HG02763 (cell line): Measurements from ENCODE around the gene FOXE1.

Source experiments
- ATAC-seq: cut with Tn5 transposase; IDR thresholded peaks from one replicate; pipeline ENCODE4 v1.9.1; 2021; ENCODE audit warnings: mild to moderate bottlenecking, moderate library complexity; ENCODE audit not compliant: unreplicated experiment

FOXE1 gene

GRCh38 chr9:97864396-97864795 lies 11.4 kb downstream of the FOXE1 start:
- ATAC-seq, result no peak

- no peak for ATAC-seq
These were observed 13.3 kb downstream of the FOXE1 start for GRCh38 chr9:97866300-97866699.

DNA sequence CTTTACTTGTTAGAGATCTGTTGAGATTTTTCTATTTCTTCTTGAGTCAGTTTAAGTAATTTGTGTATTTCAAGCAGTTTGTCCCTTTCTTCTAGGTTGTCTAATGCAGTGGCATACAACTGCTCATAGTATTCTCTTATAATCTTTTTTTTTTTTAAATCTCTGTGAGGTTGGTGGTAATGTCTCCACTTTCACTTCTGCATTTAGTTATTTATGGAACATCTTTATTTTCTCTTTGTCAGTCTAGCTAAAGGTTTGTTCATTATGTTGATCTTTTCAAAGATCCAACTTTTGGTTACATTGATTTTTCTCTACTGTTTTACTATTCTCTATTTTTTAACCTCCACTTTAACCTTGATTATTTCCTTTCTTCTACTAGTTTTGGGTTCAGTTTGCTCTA lies 13.8 kb downstream of the FOXE1 start:
- ATAC-seq, result no peak

DNA sequence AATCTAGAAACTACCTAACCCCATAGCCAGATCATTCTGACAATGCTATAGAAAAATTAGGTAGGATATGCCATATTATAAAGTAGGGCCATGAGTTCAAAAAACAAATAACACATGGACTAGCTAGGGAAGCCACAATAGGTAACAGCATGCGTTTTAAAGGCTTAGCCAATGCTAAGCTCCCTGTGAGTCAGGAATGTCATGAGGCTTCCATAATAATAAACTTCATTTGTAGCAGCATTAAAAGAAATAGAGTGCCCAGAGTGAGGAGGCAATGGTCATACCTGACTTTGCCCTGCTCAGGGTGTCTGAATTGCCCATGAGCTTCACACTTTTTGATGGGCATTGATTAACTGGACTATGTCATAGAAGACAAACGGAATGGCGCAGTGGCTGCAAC lies 15.8 kb downstream of the FOXE1 start:
- no peak for ATAC-seq

DNA sequence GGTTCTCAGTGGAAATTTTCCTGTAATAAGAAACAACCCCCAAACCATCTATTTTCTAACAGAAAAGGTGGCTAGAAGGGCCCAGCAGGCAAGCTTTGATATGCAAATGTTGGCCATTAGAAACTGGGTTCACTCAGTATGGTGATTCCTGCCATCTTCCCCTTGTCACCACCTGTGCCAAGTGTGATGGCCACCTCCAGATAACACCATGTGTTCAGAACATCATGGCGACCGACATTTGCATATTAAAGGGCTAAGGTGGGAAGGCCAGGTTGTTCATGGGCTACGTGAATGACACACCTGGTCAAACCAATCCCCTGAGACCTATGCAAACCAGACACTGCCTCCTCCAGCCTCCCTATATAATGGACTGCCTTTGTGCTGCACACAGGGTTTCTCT lies 20.4 kb downstream of the FOXE1 start:
- no peak for ATAC-seq

- ATAC-seq, result no peak
These were observed 20.9 kb downstream of the FOXE1 start for GRCh38 chr9:97873882-97874281.

GRCh38 chr9:97874624-97875023 lies 21.6 kb downstream of the FOXE1 start:
- ATAC-seq, result no peak

DNA sequence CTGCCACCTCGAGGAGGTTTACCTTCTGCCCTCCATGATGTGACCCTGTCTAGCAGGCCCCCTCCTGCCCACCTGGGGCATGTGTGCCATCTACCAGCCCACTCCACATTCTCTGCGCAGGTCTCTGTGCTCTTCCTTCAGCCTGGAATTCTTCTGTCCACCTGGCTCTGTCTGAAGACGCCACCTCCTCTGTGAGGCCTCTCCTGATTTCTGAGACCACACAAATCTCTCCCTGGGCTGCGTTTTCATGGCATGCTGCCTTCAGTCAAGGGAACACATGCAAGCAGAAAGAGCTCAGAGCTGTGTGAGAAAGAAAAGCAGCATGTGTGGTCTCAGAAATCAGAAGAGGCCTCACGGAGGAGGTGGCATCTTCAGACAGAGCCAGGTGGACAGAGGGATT lies 22.1 kb downstream of the FOXE1 start:
- ATAC-seq, result no peak

GRCh38 chr9:97876061-97876460 lies 23.0 kb downstream of the FOXE1 start:
- no peak for ATAC-seq

DNA sequence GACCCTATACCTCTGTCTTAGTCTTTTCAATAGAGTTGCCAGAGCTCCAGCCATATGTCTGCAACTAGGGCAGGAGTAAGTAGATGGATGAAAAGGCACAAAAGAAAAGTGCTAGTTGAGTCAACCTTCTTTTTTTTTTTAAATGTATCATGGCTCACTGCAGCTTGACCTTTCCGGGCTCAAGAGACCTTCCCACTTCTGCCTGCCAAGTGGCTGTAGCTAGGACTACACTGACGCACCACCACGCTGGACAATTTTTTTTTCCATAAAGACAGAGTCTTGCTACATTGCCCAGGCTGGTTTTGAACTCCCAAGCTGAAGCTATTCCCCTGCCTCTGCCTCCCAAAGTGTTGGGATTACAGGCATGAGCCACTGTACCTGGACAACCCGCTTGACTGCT lies 27.3 kb downstream of the FOXE1 start:
- no peak for ATAC-seq

GRCh38 chr9:97889941-97890887 lies 37.2 kb downstream of the FOXE1 start:
- ATAC-seq, result no peak

DNA sequence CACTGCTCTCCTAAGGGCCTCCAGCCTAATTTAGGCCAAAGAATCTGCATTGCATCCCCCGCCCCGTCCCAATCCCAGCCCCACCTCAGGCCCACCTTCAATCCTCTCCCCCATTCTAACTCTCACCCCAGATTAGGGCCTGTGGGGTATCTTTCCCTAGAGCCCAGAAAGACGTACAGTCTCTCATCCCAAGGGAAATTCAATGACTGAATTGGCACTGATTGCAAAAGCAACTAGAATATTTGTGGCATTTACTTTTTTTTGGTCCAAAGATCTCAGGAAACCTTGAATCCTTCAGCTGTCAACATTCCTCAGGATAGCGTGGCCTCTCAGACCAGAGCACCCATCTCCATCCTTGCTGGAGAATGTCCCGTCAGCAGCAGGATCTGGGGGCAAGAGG lies 38.7 kb downstream of the FOXE1 start:
- ATAC-seq, result no peak

- no peak for ATAC-seq
These were observed 39.4 kb downstream of the FOXE1 start for GRCh38 chr9:97892421-97892820.

GRCh38 chr9:97895211-97895610 lies 42.2 kb downstream of the FOXE1 start:
- no peak for ATAC-seq

- ATAC-seq, result no peak
These were observed 42.8 kb downstream of the FOXE1 start for GRCh38 chr9:97895695-97896332.

DNA sequence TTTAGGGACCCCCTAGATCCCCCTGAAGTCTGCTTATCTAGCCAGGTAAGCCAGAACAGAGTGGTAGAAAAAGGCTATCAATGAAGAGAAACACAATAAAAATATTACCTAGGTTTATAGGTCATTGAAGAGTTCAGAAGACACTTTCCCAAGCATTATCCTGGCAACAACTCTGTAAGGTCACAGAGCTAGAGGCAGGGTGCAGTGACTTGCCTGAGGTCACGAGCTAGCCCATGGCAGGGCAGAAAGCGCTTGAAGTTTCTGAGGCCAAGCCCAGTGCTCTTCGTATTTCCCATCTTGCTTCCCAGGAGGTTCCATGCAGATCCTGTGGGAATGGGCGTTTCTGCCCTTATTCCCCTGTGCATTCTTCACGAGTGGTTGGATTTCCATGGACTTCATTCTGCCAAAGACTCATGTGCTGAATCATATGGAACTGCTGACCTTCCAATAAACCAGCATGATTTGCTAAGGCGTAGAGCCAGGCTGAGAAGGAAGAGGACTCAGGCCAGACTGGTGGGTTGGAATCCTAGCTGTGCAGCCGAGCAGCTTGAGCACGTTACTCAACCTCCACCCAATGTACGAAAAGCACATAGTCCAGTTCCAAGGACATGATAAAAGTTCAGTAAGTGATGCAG lies 47.2 kb downstream of the FOXE1 start:
- ATAC-seq, result no peak

GRCh38 chr9:97900738-97901565 lies 47.9 kb downstream of the FOXE1 start:
- no peak for ATAC-seq

- no peak for ATAC-seq
These were observed 50.2 kb downstream of the FOXE1 start for GRCh38 chr9:97903177-97903576.

DNA sequence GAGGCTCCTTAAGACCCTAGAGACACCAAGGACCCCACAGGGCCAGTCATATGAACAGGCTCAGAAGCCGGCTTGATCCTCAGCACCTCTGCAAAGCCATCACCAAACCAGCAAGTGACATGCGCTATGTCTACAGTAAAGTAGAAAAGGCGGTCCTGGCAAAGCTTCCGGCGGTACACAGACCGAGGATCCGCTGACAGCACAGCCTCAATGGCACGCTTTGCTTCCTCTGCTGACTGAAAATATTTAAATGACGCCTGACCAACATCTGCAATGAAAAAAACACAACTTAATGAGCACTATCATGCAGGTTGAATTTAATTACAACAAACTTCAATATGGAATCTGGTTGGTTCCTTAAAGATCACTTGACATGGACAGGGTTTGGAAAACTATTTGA lies 51.7 kb downstream of the FOXE1 start:
- ATAC-seq, result no peak

- ATAC-seq, result no peak
These were observed 52.2 kb downstream of the FOXE1 start for GRCh38 chr9:97905228-97905627.
